SU-DHL-6 (cell line): ENCODE measurements around the gene EHBP1.

ENCODE experiments used
- CTCF ChIP-seq: fragments of 200-600 bp; sonication (generic); IDR thresholded peaks from one replicate; pipeline ENCODE4 v1.5.1; 2017; ENCODE audit warnings: antibody characterized with exemption, mild to moderate bottlenecking, low read length, moderate library complexity; ENCODE audit not compliant: insufficient read depth, poor library complexity, severe bottlenecking
- EZH2phosphoT487 ChIP-seq: fragments of 200-600 bp; sonication (generic), shearing (Covaris generic); conservative IDR thresholded peaks from 2 replicates; pipeline ENCODE4 v1.6.1; 2018; ENCODE audit warnings: mild to moderate bottlenecking, antibody characterized with exemption, low read length, moderate library complexity, mixed read lengths

DNA sequence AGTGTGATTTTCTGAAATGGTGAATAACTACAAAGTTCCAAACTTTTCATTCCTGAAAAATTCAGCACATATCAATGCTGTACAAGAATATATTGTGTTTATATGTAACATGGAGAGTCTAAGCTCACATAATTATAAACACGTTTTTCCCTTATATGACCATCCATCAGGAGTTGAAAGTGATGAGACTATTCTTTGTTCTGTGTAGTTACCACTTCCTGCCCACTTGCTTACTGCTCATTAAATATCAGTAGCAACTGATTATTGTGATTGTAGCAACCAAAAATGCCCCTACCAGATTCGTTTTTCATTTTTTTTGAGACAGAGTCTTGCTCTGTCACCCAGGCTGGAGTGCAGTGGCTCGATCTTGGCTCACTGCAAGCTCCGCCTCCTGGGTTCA, 375.9 kb downstream of the EHBP1 start:
- TF ChIP-seq CTCF (no peak), EZH2phosphoT487 (no peak)
